A549 (cell line): ENCODE data around the gene TREM1. TPM values are rescaled to one million over a fixed set of nuclear protein-coding genes. Genes with fewer than 3 reads are reported as not detected.

Source experiments
- ATAC-seq, 2 experiments: fragments of 200-7000 bp in 1 of 2; fragments of >200 bp in 1 of 2; cut with Nextera tagmentation in 1 of 2; cut with Tn5 transposase in 1 of 2; 3 replicates each; pipeline versions ENCODE4 v1.8.0 to v1.9.1; 2018 to 2020; ENCODE audit warnings: mild to moderate bottlenecking in 1 of 2, moderate library complexity in 1 of 2
- CTCF ChIA-PET: fragments of 300-600 bp; sonication (Branson Sonifier 250); formaldehyde crosslinking; extraction: SDS; loops from one replicate; lab custom pipeline; 2021; ENCODE audit warnings: antibody characterized with exemption, inconsistent platforms; lab: Yijun Ruan, JAX
- POLR2A ChIA-PET: fragments of 350-600 bp; formaldehyde crosslinking; extraction: SDS; loops from one replicate; lab custom pipeline; 2021; ENCODE audit warnings: antibody characterized with exemption, inconsistent platforms; lab: Yijun Ruan, JAX
- DNase-seq, 2 experiments: peaks; one replicate each; pipeline versions ENCODE4 v3.0.0 to v3.0.0-alpha.2; 2011 to 2016; ENCODE audit warnings: low read depth in 1 of 2, low spot score in 1 of 2
- FAIRE-seq: peaks from 2 replicates; lab custom pipeline; 2011; peaks lifted over from hg19 to GRCh38; lab: Jason Lieb, UNC
- H3K27ac ChIP-seq, 2 experiments: fragments of >200 bp; sonication (Bioruptor Twin); formaldehyde crosslinking; 3 replicates each; pipeline ENCODE4 v1.5.1; 2016 to 2017
- H3K4me1 ChIP-seq: fragments of >200 bp; sonication (Bioruptor Twin); formaldehyde crosslinking; 3 replicates; pipeline ENCODE4 v1.6.1; 2016
- H3K4me2 ChIP-seq: fragments of >200 bp; sonication (Bioruptor Twin); formaldehyde crosslinking; 3 replicates; pipeline ENCODE4 v1.6.1; 2016
- H3K4me3 ChIP-seq: fragments of >200 bp; sonication (Bioruptor Twin); formaldehyde crosslinking; 3 replicates; pipeline ENCODE4 v1.5.1; 2016
- H3K9me3 ChIP-seq: fragments of >200 bp; sonication (Bioruptor Twin); formaldehyde crosslinking; 3 replicates; pipeline ENCODE4 v1.6.1; 2016
- BHLHE40 ChIP-seq: IDR thresholded peaks from 2 replicates; pipeline ENCODE4 v1.6.1; 2012; ENCODE audit warnings: low read depth, low read length, inconsistent platforms
- CBX2 ChIP-seq: fragments of 200-600 bp; sonication (generic); IDR thresholded peaks from 2 replicates; pipeline ENCODE4 v1.6.1; 2016; ENCODE audit warnings: low read depth, mild to moderate bottlenecking, borderline replicate concordance
- CHD4 ChIP-seq: fragments of 200-600 bp; sonication (generic); IDR thresholded peaks from 2 replicates; pipeline ENCODE4 v1.6.1; 2016; ENCODE audit warnings: antibody characterized with exemption, mild to moderate bottlenecking, borderline replicate concordance
- E2F6 ChIP-seq: IDR thresholded peaks from 2 replicates; pipeline ENCODE4 v1.6.1; 2012; ENCODE audit warnings: low read depth, borderline replicate concordance
- EHF ChIP-seq: fragments of 250-450 bp; sonication (Bioruptor Pico); IDR thresholded peaks from 2 replicates; pipeline ENCODE4 v1.5.0; 2020; ENCODE audit warnings: mild to moderate bottlenecking
- ESRRA ChIP-seq: fragments of 150-350 bp; IDR thresholded peaks from 2 replicates; pipeline ENCODE4 v1.6.1; 2014; ENCODE audit warnings: mild to moderate bottlenecking, low read length, borderline replicate concordance
- HDAC2 ChIP-seq: fragments of 200-600 bp; sonication (generic); IDR thresholded peaks from 2 replicates; pipeline ENCODE4 v1.6.1; 2016
- HEYL ChIP-seq: fragments of 250-450 bp; sonication (Bioruptor Pico); IDR thresholded peaks from 2 replicates; pipeline ENCODE4 v1.8.0; 2021; ENCODE audit warnings: mild to moderate bottlenecking, moderate library complexity
- HOXB5 ChIP-seq: fragments of 250-450 bp; sonication (Bioruptor Pico); IDR thresholded peaks from 2 replicates; pipeline ENCODE4 v1.5.0; 2020; ENCODE audit warnings: mild to moderate bottlenecking, moderate library complexity
- KDM5A ChIP-seq: fragments of 200-600 bp; sonication (generic); IDR thresholded peaks from 2 replicates; pipeline ENCODE4 v1.6.1; 2016; ENCODE audit warnings: antibody characterized with exemption, mild to moderate bottlenecking
- MAX ChIP-seq: IDR thresholded peaks from 2 replicates; pipeline ENCODE4 v1.6.1; 2012
- MAZ ChIP-seq: fragments of 150-350 bp; IDR thresholded peaks from 2 replicates; pipeline ENCODE4 v1.6.1; 2014; ENCODE audit warnings: antibody characterized with exemption, low read depth, low read length, borderline replicate concordance
- NPAS2 ChIP-seq: fragments of 250-450 bp; sonication (Bioruptor Pico); IDR thresholded peaks from 2 replicates; pipeline ENCODE4 v1.8.0; 2022; ENCODE audit warnings: mild to moderate bottlenecking, moderate library complexity, borderline replicate concordance
- PBX3 ChIP-seq: IDR thresholded peaks from 2 replicates; pipeline ENCODE4 v1.6.1; 2012
- PHF8 ChIP-seq: fragments of 200-600 bp; sonication (generic); IDR thresholded peaks from 2 replicates; pipeline ENCODE4 v1.6.1; 2016; ENCODE audit warnings: low read depth, mild to moderate bottlenecking, antibody characterized with exemption, moderate library complexity, borderline replicate concordance
- POLR2A ChIP-seq: IDR thresholded peaks from 2 replicates; pipeline ENCODE4 v1.6.1; 2012; ENCODE audit warnings: mild to moderate bottlenecking, low read length
- POLR2AphosphoS2 ChIP-seq: conservative IDR thresholded peaks from 2 replicates; pipeline ENCODE4 v1.6.1; 2012; ENCODE audit warnings: low read length, improper control_type of control experiment, inconsistent platforms
- RAD21 ChIP-seq, 2 experiments: fragments of >200 bp in 1 of 2; sonication (Bioruptor Twin) in 1 of 2; formaldehyde crosslinking in 1 of 2; IDR thresholded peaks in 1 of 2; conservative IDR thresholded peaks in 1 of 2; 2 replicates in 1 of 2; 3 replicates in 1 of 2; pipeline ENCODE4 v1.6.1; 2012 to 2018; ENCODE audit warnings: inconsistent platforms in 1 of 2
- RCOR1 ChIP-seq: fragments of 150-350 bp; IDR thresholded peaks from 2 replicates; pipeline ENCODE4 v1.6.1; 2014; ENCODE audit warnings: antibody characterized with exemption, low read length, low read depth
- RFX5 ChIP-seq: fragments of 450-650 bp; IDR thresholded peaks from 2 replicates; pipeline ENCODE4 v1.7.1; 2014; ENCODE audit warnings: antibody characterized with exemption, mild to moderate bottlenecking, moderate library complexity
- SMC3 ChIP-seq: fragments of >200 bp; sonication (Bioruptor Twin); formaldehyde crosslinking; IDR thresholded peaks from 3 replicates; pipeline ENCODE4 v1.6.1; 2018; ENCODE audit warnings: inconsistent platforms
- USF2 ChIP-seq: fragments of 450-650 bp; IDR thresholded peaks from 2 replicates; pipeline ENCODE4 v1.6.1; 2014; ENCODE audit warnings: antibody characterized with exemption
- ZNF302 ChIP-seq: fragments of 250-450 bp; sonication (Bioruptor Pico); IDR thresholded peaks from 2 replicates; pipeline ENCODE4 v1.9.0; 2021; ENCODE audit warnings: inconsistent platforms, mild to moderate bottlenecking, moderate library complexity
- ZSCAN20 ChIP-seq: fragments of 250-450 bp; sonication (Bioruptor Pico); IDR thresholded peaks from 2 replicates; pipeline ENCODE4 v1.8.0; 2022; ENCODE audit warnings: mild to moderate bottlenecking, moderate library complexity
- WGBS: methylation state at CpG from one replicate; pipeline ENCODE4 v1.1.6; 2017; ENCODE audit errors: missing lambda C conversion rate; 5-methylcytosine and 5-hydroxymethylcytosine counted together
- polyA plus RNA-seq, 4 experiments: library from polyadenylated mRNA; depleted of rRNA in 3 of 4; stranded (reverse); fragments of >200 nt; fragmentation: RNase III in 1 of 4; extraction: RNeasy Plus Mini Kit Qiagen cat#74134 plus additional on column Dnase treatment in 1 of 4; gene quantifications; 2 replicates in 3 of 4; 3 replicates in 1 of 4; pipeline ENCODE4 v1.2.3, GENCODE V29; 2011 to 2017
- TF ChIP-seq, protein P1 (sequence below): fragments of >200 bp; sonication (Bioruptor Twin); formaldehyde crosslinking; IDR thresholded peaks from 3 replicates; pipeline ENCODE4 v1.5.1; 2016

TREM1 gene
- polyA plus RNA-seq, 2 of the 4 experiments (the other 2 are of a cell fraction) = not detected

DNA sequence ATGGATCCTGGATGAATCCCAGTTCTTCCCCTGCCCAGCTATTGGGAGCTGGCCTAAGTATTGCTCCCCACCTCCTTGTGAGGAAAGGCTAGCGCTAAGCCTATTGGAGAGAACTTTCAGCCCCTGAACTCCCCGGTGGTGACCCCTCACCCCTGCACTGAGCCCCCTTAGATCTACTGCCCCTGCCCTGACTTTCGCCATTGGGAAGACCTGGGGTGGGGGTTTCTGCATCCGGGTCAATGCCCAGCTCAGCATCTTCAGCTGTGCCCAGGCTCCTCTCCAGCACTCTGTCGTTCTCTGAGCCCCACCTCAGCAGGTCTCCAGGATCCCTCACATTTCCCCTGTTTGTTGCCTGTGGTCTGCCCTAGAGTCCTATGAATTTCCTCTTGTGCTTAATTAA, 49.4 kb downstream of the TREM1 start:
- no peak overlapping the region for H3K27ac ChIP-seq
- no peak for TF ChIP-seq KDM5A
- no peak for TF ChIP-seq USF2
- no peak for TF ChIP-seq HEYL (CRISPR knock-in tag)
- TF ChIP-seq RFX5 = no peak
- TF ChIP-seq RCOR1 = no peak
- TF ChIP-seq ZSCAN20 = no peak
- no peak for TF ChIP-seq CBX2
- TF ChIP-seq, protein P1, sequence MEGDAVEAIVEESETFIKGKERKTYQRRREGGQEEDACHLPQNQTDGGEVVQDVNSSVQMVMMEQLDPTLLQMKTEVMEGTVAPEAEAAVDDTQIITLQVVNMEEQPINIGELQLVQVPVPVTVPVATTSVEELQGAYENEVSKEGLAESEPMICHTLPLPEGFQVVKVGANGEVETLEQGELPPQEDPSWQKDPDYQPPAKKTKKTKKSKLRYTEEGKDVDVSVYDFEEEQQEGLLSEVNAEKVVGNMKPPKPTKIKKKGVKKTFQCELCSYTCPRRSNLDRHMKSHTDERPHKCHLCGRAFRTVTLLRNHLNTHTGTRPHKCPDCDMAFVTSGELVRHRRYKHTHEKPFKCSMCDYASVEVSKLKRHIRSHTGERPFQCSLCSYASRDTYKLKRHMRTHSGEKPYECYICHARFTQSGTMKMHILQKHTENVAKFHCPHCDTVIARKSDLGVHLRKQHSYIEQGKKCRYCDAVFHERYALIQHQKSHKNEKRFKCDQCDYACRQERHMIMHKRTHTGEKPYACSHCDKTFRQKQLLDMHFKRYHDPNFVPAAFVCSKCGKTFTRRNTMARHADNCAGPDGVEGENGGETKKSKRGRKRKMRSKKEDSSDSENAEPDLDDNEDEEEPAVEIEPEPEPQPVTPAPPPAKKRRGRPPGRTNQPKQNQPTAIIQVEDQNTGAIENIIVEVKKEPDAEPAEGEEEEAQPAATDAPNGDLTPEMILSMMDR = no peak
- TF ChIP-seq PHF8 = no peak
- TF ChIP-seq HOXB5 (CRISPR knock-in tag) = no peak
- no peak for TF ChIP-seq EHF
- no peak for TF ChIP-seq NPAS2 (CRISPR knock-in tag)
- no peak for TF ChIP-seq ESRRA
- no peak for TF ChIP-seq HDAC2
- no peak for TF ChIP-seq POLR2AphosphoS2
- TF ChIP-seq E2F6 = no peak
- TF ChIP-seq BHLHE40 = no peak
- TF ChIP-seq PBX3 = no peak
- TF ChIP-seq MAZ = no peak
- TF ChIP-seq MAX = no peak
- CTCF ChIA-PET = interaction anchor here (0.7 to 1.2 kb wide), 2 partner anchors 10 to 46 kb away, joined by 3 read pairs; no protein-coding TSS in a partner anchor
- no peak overlapping the region for H3K4me2 ChIP-seq
- ATAC-seq (no peak), DNase-seq (no peak), FAIRE-seq (no peak)
- H3K4me3 ChIP-seq = no peak overlapping the region
- H3K9me3 ChIP-seq = no peaks in the 10 kb centered on the region
- POLR2A ChIA-PET = no interaction called here
- WGBS = 21% methylated on average over 3 of the region's 5 CpGs
- no peaks in the 10 kb centered on the region for H3K4me1 ChIP-seq

GRCh38 chr6:41236276-41236675, 50.2 kb downstream of the TREM1 start:
- no peak for ATAC-seq
- CTCF ChIA-PET = no interaction called here

More at GRCh38 chr6:41236276-41236675, 50.2 kb downstream of the TREM1 start:
- POLR2A ChIA-PET = no interaction called here
- no peak for FAIRE-seq
- H3K4me3 ChIP-seq = no peak overlapping the region
- H3K4me2 ChIP-seq = no peak overlapping the region
- no peaks in the 10 kb centered on the region for H3K9me3 ChIP-seq
- 48% methylated on average over 3 of the region's 4 CpGs for WGBS
- no peak for DNase-seq
- no peak overlapping the region for H3K27ac ChIP-seq
- no peaks in the 10 kb centered on the region for H3K4me1 ChIP-seq
- no peak for TF ChIP-seq SMC3
- no peak for TF ChIP-seq ZNF302 (CRISPR knock-in tag)
- TF ChIP-seq POLR2A = no peak
- no peak for TF ChIP-seq CBX2
- no peak for TF ChIP-seq RAD21 (conservative IDR thresholded peaks at IDR 0.05 in 1 of 2, IDR thresholded peaks at IDR 0.05 in 1 of 2)
- TF ChIP-seq CHD4 = no peak
